ENCODE results near the gene CEP112. TPM values are rescaled to one million over a fixed set of nuclear protein-coding genes. Genes with fewer than 3 reads are reported as not detected.

The CEP112 gene
- polyA plus RNA-seq, 1 donor (not counting 4 experiments of a cell fraction or from before 2014, with no cell fraction given): 2.6 TPM

- Histone ChIP-seq H3K27me3 (ENCODE audit: control insufficient read depth, extremely low read depth, insufficient read depth, low read length) (no peaks in the 10 kb centered on the region), H3K9ac (ENCODE audit: control insufficient read depth, extremely low read depth, insufficient read depth, low read length) (no peak overlapping the region), H3K36me3 (ENCODE audit: control insufficient read depth in 2 of 2, extremely low read depth in 1 of 2, insufficient read depth in 2 of 2, low read length in 2 of 2) (no peaks in the 10 kb centered on the region), H2AFZ (ENCODE audit: control insufficient read depth, low read length) (no peak overlapping the region), H3K27ac (ENCODE audit: control insufficient read depth, insufficient read depth, low read length) (no peak overlapping the region), H4K20me1 (ENCODE audit: control insufficient read depth, extremely low read depth, insufficient read depth, low read length) (no peaks in the 10 kb centered on the region), H3K4me1 (ENCODE audit: control insufficient read depth, extremely low read depth, insufficient read depth, low read length) (no peaks in the 10 kb centered on the region), H3K79me2 (ENCODE audit: control insufficient read depth, insufficient read depth, low read length) (no peaks in the 10 kb centered on the region), H3K4me2 (ENCODE audit: control insufficient read depth, extremely low read depth, insufficient read depth, low read depth, low read length) (no peak overlapping the region), H3K4me3 (ENCODE audit: control insufficient read depth in 2 of 3, extremely low read depth in 1 of 3, insufficient read depth in 2 of 3, low read depth in 1 of 3, low read length in 3 of 3) (no peak overlapping the region), H3K9me1 (ENCODE audit: control insufficient read depth, extremely low read depth, insufficient read depth, low read length) (no peaks in the 10 kb centered on the region), H3K9me3 (ENCODE audit: control insufficient read depth, low read depth, low read length) (no peaks in the 10 kb centered on the region)
- DNase-seq (ENCODE audit: low read depth, low spot score): no peak
- TF ChIP-seq EZH2 (IDR thresholded peaks at IDR 0.05; ENCODE audit: low read length) (no peak), CTCF (optimal IDR thresholded peaks at IDR 0.05 in 1 of 3, IDR thresholded peaks at IDR 0.05 in 1 of 3, conservative IDR thresholded peaks at IDR 0.05 in 1 of 3; ENCODE audit: extremely low read depth in 1 of 3, insufficient read depth in 2 of 3, low read length in 3 of 3) (no peak)
- FAIRE-seq: no peak
- dilution Hi-C loops (cut with MboI; ENCODE audit: extremely low pct_ligation_motif_present, low sequenced_read_pairs): no loop called here
These were observed 273.0 kb downstream of the CEP112 start for GRCh38 chr17:65918916-65919315.

- no peak overlapping the region for H3K4me2 ChIP-seq (ENCODE audit: control insufficient read depth, extremely low read depth, insufficient read depth, low read depth, low read length)
- no peak overlapping the region for H3K27ac ChIP-seq (ENCODE audit: control insufficient read depth, insufficient read depth, low read length)
- H3K79me2 ChIP-seq (ENCODE audit: control insufficient read depth, insufficient read depth, low read length): no peaks in the 10 kb centered on the region
- no peaks in the 10 kb centered on the region for H3K27me3 ChIP-seq (ENCODE audit: control insufficient read depth, extremely low read depth, insufficient read depth, low read length)
- dilution Hi-C loops (cut with MboI; ENCODE audit: extremely low pct_ligation_motif_present, low sequenced_read_pairs): no loop called here
- no peak overlapping the region for H2AFZ ChIP-seq (ENCODE audit: control insufficient read depth, low read length)
- H3K9me1 ChIP-seq (ENCODE audit: control insufficient read depth, extremely low read depth, insufficient read depth, low read length): no peaks in the 10 kb centered on the region
- H3K9me3 ChIP-seq (ENCODE audit: control insufficient read depth, low read depth, low read length): no peaks in the 10 kb centered on the region
- H3K4me3 ChIP-seq (ENCODE audit: control insufficient read depth in 2 of 3, extremely low read depth in 1 of 3, insufficient read depth in 2 of 3, low read depth in 1 of 3, low read length in 3 of 3): no peak overlapping the region
- TF ChIP-seq CTCF (optimal IDR thresholded peaks at IDR 0.05 in 1 of 3, IDR thresholded peaks at IDR 0.05 in 1 of 3, conservative IDR thresholded peaks at IDR 0.05 in 1 of 3; ENCODE audit: extremely low read depth in 1 of 3, insufficient read depth in 2 of 3, low read length in 3 of 3) (no peak), EZH2 (IDR thresholded peaks at IDR 0.05; ENCODE audit: low read length) (no peak)
- no peaks in the 10 kb centered on the region for H4K20me1 ChIP-seq (ENCODE audit: control insufficient read depth, extremely low read depth, insufficient read depth, low read length)
- FAIRE-seq (no peak), DNase-seq (ENCODE audit: low read depth, low spot score) (no peak)
- H3K9ac ChIP-seq (ENCODE audit: control insufficient read depth, extremely low read depth, insufficient read depth, low read length): no peak overlapping the region
- H3K36me3 ChIP-seq (ENCODE audit: control insufficient read depth in 2 of 2, extremely low read depth in 1 of 2, insufficient read depth in 2 of 2, low read length in 2 of 2): no peaks in the 10 kb centered on the region
- H3K4me1 ChIP-seq (ENCODE audit: control insufficient read depth, extremely low read depth, insufficient read depth, low read length): no peaks in the 10 kb centered on the region
These were observed 273.4 kb downstream of the CEP112 start for GRCh38 chr17:65918500-65918899.

All from keratinocyte (primary cell).